Measurements from ENCODE around the gene GPR137C. TPM values are rescaled to one million over a fixed set of nuclear protein-coding genes. Genes with fewer than 3 reads are reported as not detected.

The GPR137C gene
- total and polyA plus RNA-seq, 10 of the 15 experiments (the other 5 are each of a cell fraction or from before 2014, with no cell fraction given): 0.03 to 0.72 (median 0.22) TPM

DNA sequence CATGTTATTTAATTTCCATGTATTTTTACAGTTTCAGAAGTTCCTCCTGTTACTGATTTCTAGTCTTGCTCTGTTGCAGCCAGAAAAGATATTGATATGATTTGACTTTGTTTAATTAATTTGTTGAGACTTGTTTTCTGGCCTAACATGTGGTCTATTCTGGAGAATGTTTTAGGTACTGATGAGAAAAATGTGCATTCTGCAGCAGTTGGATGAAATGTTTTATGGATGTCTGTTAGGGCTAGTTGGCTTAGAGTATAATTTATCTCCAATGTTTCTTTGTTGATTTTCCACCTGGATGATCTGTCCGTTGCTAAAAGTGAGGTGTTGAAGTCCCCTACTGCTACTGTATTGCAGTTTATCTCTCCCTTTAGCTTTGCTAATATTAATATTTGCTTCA is 54.4 kb downstream of the GPR137C start:
- SMC1A ChIA-PET (ENCODE audit: uncharacterized antibody, unreplicated experiment): no interaction called here
- RAD21 ChIA-PET (ENCODE audit: unreplicated experiment): no interaction called here
- no peak overlapping the region for H2AFZ ChIP-seq (ENCODE audit: control insufficient read depth, low read depth, low read length)
- BruUV-seq (replicated peaks): no TSS peak
- 100% methylated on average over 1 of the region's 1 CpG for WGBS (ENCODE audit: insufficient coverage, insufficient replicate concordance, low lambda C conversion rate, missing lambda C conversion rate)
- no peaks in the 10 kb centered on the region for H3K36me3 ChIP-seq (ENCODE audit: control insufficient read depth in 2 of 2, insufficient read depth in 2 of 2, low read length in 1 of 2)
- no peaks in the 10 kb centered on the region for H3K79me2 ChIP-seq (ENCODE audit: control insufficient read depth, insufficient read depth, low read length)
- in situ Hi-C loops (cut with MboI) (no loop called here), intact Hi-C loops (cut with micrococcal nuclease; ENCODE audit: unreplicated experiment) (no loop called here)
- no peaks in the 10 kb centered on the region for H3K27me3 ChIP-seq (replicated peaks in 1 of 2; ENCODE audit: control insufficient read depth in 2 of 2, insufficient read depth in 2 of 2, low read length in 1 of 2)
- H3K4me3 ChIP-seq: no peak overlapping the region
- no peak overlapping the region for H3K9ac ChIP-seq (ENCODE audit: control insufficient read depth, insufficient read depth, low read length)
- no peak overlapping the region for H3K27ac ChIP-seq (ENCODE audit: control insufficient read depth, insufficient read depth)
- no peaks in the 10 kb centered on the region; the same call in 2 of the 3 replicates for H3K9me3 ChIP-seq (replicated peaks; ENCODE audit: control insufficient read depth, insufficient read depth, low read length)
- no peaks in the 10 kb centered on the region for H3K4me1 ChIP-seq (ENCODE audit: control insufficient read depth, insufficient read depth, low read length)
- ATAC-seq (no peak), DNase-seq (ENCODE audit: low read depth, low spot score) (no peak), FAIRE-seq (no peak)
- POLR2A ChIA-PET: no interaction called here
- no peak overlapping the region for H3K4me2 ChIP-seq (ENCODE audit: control insufficient read depth, insufficient read depth)
- CTCF ChIA-PET: no interaction called here
- H4K20me1 ChIP-seq (ENCODE audit: control insufficient read depth, insufficient read depth): no peaks in the 10 kb centered on the region
- no peak for TF ChIP-seq EZH2 (IDR thresholded peaks at IDR 0.05; ENCODE audit: borderline replicate concordance, control insufficient read depth, low read depth, low read length)
- TF ChIP-seq BHLHE40 (IDR thresholded peaks at IDR 0.05; ENCODE audit: borderline replicate concordance in 1 of 2, low read depth in 2 of 2, low read length in 1 of 2): no peak

DNA sequence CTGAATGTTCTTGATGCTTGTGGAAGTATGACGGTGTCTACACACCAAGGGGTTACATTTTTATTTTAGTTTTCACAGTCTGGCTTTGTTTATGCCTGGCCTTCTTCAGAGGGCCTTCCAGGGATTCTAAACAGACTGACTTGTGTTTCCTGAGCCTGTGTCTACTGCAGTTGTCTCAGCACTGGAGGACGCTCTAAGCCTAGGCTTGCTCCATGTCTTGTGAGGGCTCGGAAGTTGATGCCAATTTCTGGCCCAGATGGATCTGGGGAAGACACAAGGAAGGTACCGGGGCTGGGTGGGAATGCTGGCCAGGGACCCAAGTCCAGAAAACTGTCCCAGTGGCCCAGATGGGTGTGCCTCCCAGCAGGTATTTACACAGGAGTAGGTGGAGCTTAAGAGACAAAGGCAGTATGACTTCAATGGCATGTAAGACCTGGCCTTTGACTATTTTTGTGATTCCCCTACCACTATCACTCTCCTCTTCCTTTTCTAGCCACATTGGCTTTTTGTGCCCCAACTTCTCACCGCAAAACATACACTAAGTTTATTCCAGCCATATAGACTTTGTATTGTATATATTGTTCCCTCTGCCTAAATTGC is 56.9 kb downstream of the GPR137C start:
- no peak overlapping the region for H3K4me2 ChIP-seq (ENCODE audit: control insufficient read depth, insufficient read depth)
- ChIA-PET CTCF (interaction anchor here (1.0 to 1.5 kb wide), 2 partner anchors 11 to 23 kb away, joined by 3 read pairs; no protein-coding TSS in a partner anchor), POLR2A (no interaction called here), RAD21 (ENCODE audit: unreplicated experiment) (no interaction called here), SMC1A (ENCODE audit: uncharacterized antibody, unreplicated experiment) (interaction anchor here (0.7 kb wide), 1 partner anchor 191 kb away, joined by 3 read pairs; no protein-coding TSS in a partner anchor)
- no TSS peak for BruUV-seq (replicated peaks)
- no peak for FAIRE-seq
- no peaks in the 10 kb centered on the region; the same call in 2 of the 3 replicates for H3K9me3 ChIP-seq (replicated peaks; ENCODE audit: control insufficient read depth, insufficient read depth, low read length)
- WGBS (ENCODE audit: insufficient coverage, insufficient replicate concordance, low lambda C conversion rate, missing lambda C conversion rate): 81% methylated on average over 5 of the region's 5 CpGs
- no peak overlapping the region for H3K27ac ChIP-seq (ENCODE audit: control insufficient read depth, insufficient read depth)
- intact Hi-C loops (cut with micrococcal nuclease; ENCODE audit: unreplicated experiment) (no loop called here), in situ Hi-C loops (cut with MboI) (no loop called here)
- H2AFZ ChIP-seq (ENCODE audit: control insufficient read depth, low read depth, low read length): no peak overlapping the region
- no peak for ATAC-seq
- H3K4me1 ChIP-seq (ENCODE audit: control insufficient read depth, insufficient read depth, low read length): no peaks in the 10 kb centered on the region
- H3K4me3 ChIP-seq: no peak overlapping the region
- H4K20me1 ChIP-seq (ENCODE audit: control insufficient read depth, insufficient read depth): no peaks in the 10 kb centered on the region
- H3K36me3 ChIP-seq (ENCODE audit: control insufficient read depth in 2 of 2, insufficient read depth in 2 of 2, low read length in 1 of 2): no peaks in the 10 kb centered on the region
- H3K9ac ChIP-seq (ENCODE audit: control insufficient read depth, insufficient read depth, low read length): no peak overlapping the region
- no peaks in the 10 kb centered on the region for H3K79me2 ChIP-seq (ENCODE audit: control insufficient read depth, insufficient read depth, low read length)
- DNase-seq (ENCODE audit: low read depth, low spot score): no peak
- H3K27me3 ChIP-seq (replicated peaks in 1 of 2; ENCODE audit: control insufficient read depth in 2 of 2, insufficient read depth in 2 of 2, low read length in 1 of 2): no peaks in the 10 kb centered on the region
- no peak for TF ChIP-seq CHD1 (IDR thresholded peaks at IDR 0.05; ENCODE audit: low read depth, low read length)
- no peak for TF ChIP-seq CHD2 (IDR thresholded peaks at IDR 0.05; ENCODE audit: borderline replicate concordance, low read depth, low read length)
- no peak for TF ChIP-seq FOS (IDR thresholded peaks at IDR 0.05; ENCODE audit: borderline replicate concordance, extremely low read depth, insufficient read length)
- no peak for TF ChIP-seq BRCA1 (IDR thresholded peaks at IDR 0.05; ENCODE audit: low read depth, low read length)
- TF ChIP-seq SREBF1 (IDR thresholded peaks at IDR 0.05; ENCODE audit: low read length): no peak
- no peak for TF ChIP-seq CBFB (IDR thresholded peaks at IDR 0.05; ENCODE audit: low read depth)
- no peak for TF ChIP-seq TCF3 (IDR thresholded peaks at IDR 0.05; ENCODE audit: borderline replicate concordance, insufficient read depth, low read depth, low read length)
- TF ChIP-seq SRF (IDR thresholded peaks at IDR 0.05; ENCODE audit: low read depth in 2 of 2, low read length in 2 of 2): no peak
- no peak for TF ChIP-seq SREBF2 (IDR thresholded peaks at IDR 0.05; ENCODE audit: low read length)
- TF ChIP-seq, protein P1, sequence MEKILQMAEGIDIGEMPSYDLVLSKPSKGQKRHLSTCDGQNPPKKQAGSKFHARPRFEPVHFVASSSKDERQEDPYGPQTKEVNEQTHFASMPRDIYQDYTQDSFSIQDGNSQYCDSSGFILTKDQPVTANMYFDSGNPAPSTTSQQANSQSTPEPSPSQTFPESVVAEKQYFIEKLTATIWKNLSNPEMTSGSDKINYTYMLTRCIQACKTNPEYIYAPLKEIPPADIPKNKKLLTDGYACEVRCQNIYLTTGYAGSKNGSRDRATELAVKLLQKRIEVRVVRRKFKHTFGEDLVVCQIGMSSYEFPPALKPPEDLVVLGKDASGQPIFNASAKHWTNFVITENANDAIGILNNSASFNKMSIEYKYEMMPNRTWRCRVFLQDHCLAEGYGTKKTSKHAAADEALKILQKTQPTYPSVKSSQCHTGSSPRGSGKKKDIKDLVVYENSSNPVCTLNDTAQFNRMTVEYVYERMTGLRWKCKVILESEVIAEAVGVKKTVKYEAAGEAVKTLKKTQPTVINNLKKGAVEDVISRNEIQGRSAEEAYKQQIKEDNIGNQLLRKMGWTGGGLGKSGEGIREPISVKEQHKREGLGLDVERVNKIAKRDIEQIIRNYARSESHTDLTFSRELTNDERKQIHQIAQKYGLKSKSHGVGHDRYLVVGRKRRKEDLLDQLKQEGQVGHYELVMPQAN (conservative IDR thresholded peaks at IDR 0.05): no peak
- TF ChIP-seq, protein P2, sequence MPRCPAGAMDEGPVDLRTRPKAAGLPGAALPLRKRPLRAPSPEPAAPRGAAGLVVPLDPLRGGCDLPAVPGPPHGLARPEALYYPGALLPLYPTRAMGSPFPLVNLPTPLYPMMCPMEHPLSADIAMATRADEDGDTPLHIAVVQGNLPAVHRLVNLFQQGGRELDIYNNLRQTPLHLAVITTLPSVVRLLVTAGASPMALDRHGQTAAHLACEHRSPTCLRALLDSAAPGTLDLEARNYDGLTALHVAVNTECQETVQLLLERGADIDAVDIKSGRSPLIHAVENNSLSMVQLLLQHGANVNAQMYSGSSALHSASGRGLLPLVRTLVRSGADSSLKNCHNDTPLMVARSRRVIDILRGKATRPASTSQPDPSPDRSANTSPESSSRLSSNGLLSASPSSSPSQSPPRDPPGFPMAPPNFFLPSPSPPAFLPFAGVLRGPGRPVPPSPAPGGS (IDR thresholded peaks at IDR 0.05; ENCODE audit: borderline replicate concordance, insufficient read depth, low read depth, low read length, poor library complexity, severe bottlenecking): no peak
- TF ChIP-seq MEF2B (IDR thresholded peaks at IDR 0.05; ENCODE audit: partially characterized antibody, poor library complexity, severe bottlenecking): no peak

Measured in GM12878 (cell line).